ENCODE data around the gene OTUD5. TPM values are rescaled to one million over a fixed set of nuclear protein-coding genes. Genes with fewer than 3 reads are reported as not detected.

OTUD5 gene
- total RNA-seq, 1 experiment from 2014 or later, result 41.4 TPM

GRCh38 chrX:48992341-48992740 is 34.9 kb upstream of the OTUD5 start:
- ATAC-seq, result no peak
- intact Hi-C loops (cut with micrococcal nuclease), result no loop called here

GRCh38 chrX:48989483-48989882 is 32.1 kb upstream of the OTUD5 start:
- no peaks in the 10 kb centered on the region for H3K27me3 ChIP-seq (ENCODE audit: low read length)
- H3K9me3 ChIP-seq (ENCODE audit: low read length), result no peaks in the 10 kb centered on the region
- ChIA-PET CTCF (no interaction called here), POLR2A (ENCODE audit: unreplicated experiment) (no interaction called here)
- DNase-seq (no peak), ATAC-seq (no peak)
- TF ChIP-seq EZH2 (IDR thresholded peaks at IDR 0.05; ENCODE audit: low read length, unreplicated experiment) (no peak), EZH2phosphoT487 (IDR thresholded peaks at IDR 0.05; ENCODE audit: borderline replicate concordance, low read length) (no peak), CTCF (conservative IDR thresholded peaks at IDR 0.05; ENCODE audit: low read depth, low read length) (no peak)
- no peaks in the 10 kb centered on the region for H3K79me2 ChIP-seq (ENCODE audit: low read length)
- H3K27ac ChIP-seq (ENCODE audit: low read length), result no peak overlapping the region
- H3K36me3 ChIP-seq (ENCODE audit: low read depth, low read length), result no peaks in the 10 kb centered on the region; the same call in 1 of the 2 replicates
- no peak overlapping the region for H3K9ac ChIP-seq (ENCODE audit: low read length)
- no peaks in the 10 kb centered on the region for H4K20me1 ChIP-seq (ENCODE audit: low read length)
- no peak overlapping the region for H3K4me2 ChIP-seq (ENCODE audit: low read length)
- no peaks in the 10 kb centered on the region for H3K9me2 ChIP-seq (replicated peaks; ENCODE audit: low read length)
- TSS peak; percentile 20 for BruUV-seq (replicated peaks)
- intact Hi-C loops (cut with micrococcal nuclease), result no loop called here
- no peaks in the 10 kb centered on the region for H3K4me1 ChIP-seq (ENCODE audit: insufficient read depth, low read length)
- no peak overlapping the region for H2AFZ ChIP-seq (ENCODE audit: low read length)
- H3K4me3 ChIP-seq (ENCODE audit: low read length), result no peak overlapping the region
- H3F3A ChIP-seq (ENCODE audit: low read length, unreplicated experiment), result no peaks in the 10 kb centered on the region

More at GRCh38 chrX:48992341-48992740, 34.9 kb upstream of the OTUD5 start:
- Histone ChIP-seq H3K27me3 (ENCODE audit: low read length) (no peaks in the 10 kb centered on the region), H3K9me3 (ENCODE audit: low read length) (no peaks in the 10 kb centered on the region), H3K9ac (ENCODE audit: low read length) (no peak overlapping the region), H3K4me2 (ENCODE audit: low read length) (no peak overlapping the region), H3K4me3 (ENCODE audit: low read length) (no peak overlapping the region), H3F3A (ENCODE audit: low read length, unreplicated experiment) (no peaks in the 10 kb centered on the region), H3K79me2 (ENCODE audit: low read length) (no peaks in the 10 kb centered on the region), H2AFZ (ENCODE audit: low read length) (no peak overlapping the region), H3K4me1 (ENCODE audit: insufficient read depth, low read length) (no peaks in the 10 kb centered on the region), H4K20me1 (ENCODE audit: low read length) (no peaks in the 10 kb centered on the region), H3K27ac (ENCODE audit: low read length) (no peak overlapping the region), H3K9me2 (replicated peaks; ENCODE audit: low read length) (no peaks in the 10 kb centered on the region), H3K36me3 (ENCODE audit: low read depth, low read length) (peaks cover 6% of the 10 kb centered on the region)
- ChIA-PET POLR2A (ENCODE audit: unreplicated experiment) (no interaction called here), CTCF (no interaction called here)
- TF ChIP-seq CTCF (conservative IDR thresholded peaks at IDR 0.05; ENCODE audit: low read depth, low read length), result no peak
- no peak for DNase-seq
- no TSS peak for BruUV-seq (replicated peaks)

GRCh38 chrX:48983896-48984295 is 26.5 kb upstream of the OTUD5 start:
- TF ChIP-seq EZH2phosphoT487 (IDR thresholded peaks at IDR 0.05; ENCODE audit: borderline replicate concordance, low read length) (no peak), EZH2 (IDR thresholded peaks at IDR 0.05; ENCODE audit: low read length, unreplicated experiment) (no peak), CTCF (conservative IDR thresholded peaks at IDR 0.05; ENCODE audit: low read depth, low read length) (no peak)
- Histone ChIP-seq H3K36me3 (ENCODE audit: low read depth, low read length) (no peaks in the 10 kb centered on the region; the same call in 1 of the 2 replicates), H3K4me1 (ENCODE audit: insufficient read depth, low read length) (no peaks in the 10 kb centered on the region), H3K4me3 (ENCODE audit: low read length) (no peak overlapping the region), H2AFZ (ENCODE audit: low read length) (no peak overlapping the region), H3K27ac (ENCODE audit: low read length) (no peak overlapping the region), H3K9me2 (replicated peaks; ENCODE audit: low read length) (no peaks in the 10 kb centered on the region), H3K79me2 (ENCODE audit: low read length) (no peaks in the 10 kb centered on the region), H3F3A (ENCODE audit: low read length, unreplicated experiment) (no peaks in the 10 kb centered on the region), H3K4me2 (ENCODE audit: low read length) (no peak overlapping the region), H4K20me1 (ENCODE audit: low read length) (no peaks in the 10 kb centered on the region), H3K9me3 (ENCODE audit: low read length) (no peaks in the 10 kb centered on the region), H3K9ac (ENCODE audit: low read length) (no peak overlapping the region), H3K27me3 (ENCODE audit: low read length) (no peaks in the 10 kb centered on the region)
- BruUV-seq (replicated peaks), result no TSS peak
- CTCF ChIA-PET, result no interaction called here
- intact Hi-C loops (cut with micrococcal nuclease), result no loop called here
- no peak for ATAC-seq
- DNase-seq, result no peak
- POLR2A ChIA-PET (ENCODE audit: unreplicated experiment), result no interaction called here

Data from PC-3 (cell line).